ENCODE measurements around the gene TMEM219.

DNA sequence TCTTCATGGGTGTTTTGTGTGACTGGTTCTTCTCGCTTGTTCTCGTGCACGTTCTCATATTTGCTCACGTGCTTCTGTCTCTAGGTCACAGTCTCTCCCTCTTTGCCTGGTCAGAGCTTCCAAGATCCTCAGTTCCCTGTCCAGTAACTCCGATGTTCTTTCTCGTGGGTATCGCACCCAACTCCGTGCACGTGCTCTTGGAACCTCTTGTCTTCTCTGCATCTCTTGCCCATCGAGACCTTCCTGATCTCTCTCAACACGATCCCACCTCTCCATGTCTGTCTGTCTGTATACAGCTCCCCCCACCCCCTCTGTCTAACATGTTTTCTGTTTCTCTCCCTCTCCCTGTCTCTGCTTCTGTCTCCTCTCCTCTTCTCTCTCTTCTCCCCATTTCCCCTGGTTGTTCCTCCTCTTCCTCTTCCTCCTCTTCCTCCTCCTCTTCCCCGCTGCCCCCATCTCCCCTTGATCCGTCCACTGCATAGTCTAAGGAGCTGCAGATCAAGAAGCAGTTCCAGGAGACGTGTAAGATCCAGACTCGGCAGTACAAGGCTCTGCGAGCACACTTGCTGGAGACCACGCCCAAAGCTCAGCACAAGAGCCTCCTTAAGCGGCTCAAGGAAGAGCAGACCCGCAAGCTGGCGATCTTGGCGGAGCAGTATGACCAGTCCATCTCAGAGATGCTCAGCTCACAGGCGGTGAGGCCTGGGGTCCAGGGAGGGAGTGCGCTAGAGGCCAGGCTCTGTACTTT, 27.4 kb downstream of the TMEM219 start:
- no peak for TF ChIP-seq POLR2A (IDR thresholded peaks at IDR 0.05; ENCODE audit: low read length)
- no peak for TF ChIP-seq GATA1 (IDR thresholded peaks at IDR 0.05; ENCODE audit: low read depth, low read length)

All from erythroblast (primary cell).